GM21786 (cell line): ENCODE data around the gene RNPS1.

Experiments used
- ATAC-seq: cut with Tn5 transposase; IDR thresholded peaks from one replicate; pipeline ENCODE4 v1.9.1; 2021; ENCODE audit not compliant: unreplicated experiment

RNPS1 gene

GRCh38 chr16:2236337-2237101, 31.4 kb downstream of the RNPS1 start, which contains the start of gene DNASE1L2:
Gene DNASE1L2, plus strand, starts transcription at chr16:2236444. Its CDS starts 373 bp downstream, at chr16:2236817.
- no peak for ATAC-seq

GRCh38 chr16:2235695-2236336, 32.1 kb downstream of the RNPS1 start:
- ATAC-seq, result no peak

- no peak for ATAC-seq
These were observed 32.7 kb downstream of the RNPS1 start for GRCh38 chr16:2235234-2235651.

- ATAC-seq, result no peak
These were observed 33.1 kb downstream of the RNPS1 start for GRCh38 chr16:2234813-2235170.

GRCh38 chr16:2233872-2234812, 33.8 kb downstream of the RNPS1 start:
- no peak for ATAC-seq

GRCh38 chr16:2233046-2233775, 34.7 kb downstream of the RNPS1 start:
- ATAC-seq, result no peak

- ATAC-seq, result no peak
These were observed 35.6 kb downstream of the RNPS1 start for GRCh38 chr16:2232094-2232990.

GRCh38 chr16:2231016-2231931, 36.7 kb downstream of the RNPS1 start:
- no peak for ATAC-seq

GRCh38 chr16:2230376-2230775, 37.5 kb downstream of the RNPS1 start:
- ATAC-seq, result no peak

- no peak for ATAC-seq
These were observed 38.2 kb downstream of the RNPS1 start for GRCh38 chr16:2229632-2230250.

GRCh38 chr16:2229091-2229490, 38.8 kb downstream of the RNPS1 start:
- no peak for ATAC-seq

GRCh38 chr16:2228161-2228824, 39.6 kb downstream of the RNPS1 start:
- no peak for ATAC-seq

- ATAC-seq, result no peak
These were observed 41.0 kb downstream of the RNPS1 start for GRCh38 chr16:2226918-2227317.

- ATAC-seq, result no peak
These were observed 41.6 kb downstream of the RNPS1 start for GRCh38 chr16:2226245-2226793.

- ATAC-seq, result peak; percentile 8
These were observed 43.9 kb downstream of the RNPS1 start for GRCh38 chr16:2223942-2224486.

GRCh38 chr16:2223221-2223941, 44.5 kb downstream of the RNPS1 start, which contains the start of gene E4F1:
Gene E4F1, plus strand, starts transcription at chr16:2223591. Its CDS starts 23 bp downstream, at chr16:2223614.
- ATAC-seq, result peak; percentile 92
